Activated CD8-positive, alpha-beta memory T cell treated with anti-CD3 and anti-CD28 coated beads, Interleukin-2, amount 50 U/mL, for 1 hour (primary cell): ENCODE results near the gene SIT1.

Source experiments
- DNase-seq: peaks from one replicate; pipeline ENCODE4 v3.0.0-alpha.2; 2020; ENCODE audit errors: extremely low read depth

The SIT1 gene

GRCh38 chr9:35606138-35606504, 44.6 kb downstream of the SIT1 start:
- no peak for DNase-seq

DNA sequence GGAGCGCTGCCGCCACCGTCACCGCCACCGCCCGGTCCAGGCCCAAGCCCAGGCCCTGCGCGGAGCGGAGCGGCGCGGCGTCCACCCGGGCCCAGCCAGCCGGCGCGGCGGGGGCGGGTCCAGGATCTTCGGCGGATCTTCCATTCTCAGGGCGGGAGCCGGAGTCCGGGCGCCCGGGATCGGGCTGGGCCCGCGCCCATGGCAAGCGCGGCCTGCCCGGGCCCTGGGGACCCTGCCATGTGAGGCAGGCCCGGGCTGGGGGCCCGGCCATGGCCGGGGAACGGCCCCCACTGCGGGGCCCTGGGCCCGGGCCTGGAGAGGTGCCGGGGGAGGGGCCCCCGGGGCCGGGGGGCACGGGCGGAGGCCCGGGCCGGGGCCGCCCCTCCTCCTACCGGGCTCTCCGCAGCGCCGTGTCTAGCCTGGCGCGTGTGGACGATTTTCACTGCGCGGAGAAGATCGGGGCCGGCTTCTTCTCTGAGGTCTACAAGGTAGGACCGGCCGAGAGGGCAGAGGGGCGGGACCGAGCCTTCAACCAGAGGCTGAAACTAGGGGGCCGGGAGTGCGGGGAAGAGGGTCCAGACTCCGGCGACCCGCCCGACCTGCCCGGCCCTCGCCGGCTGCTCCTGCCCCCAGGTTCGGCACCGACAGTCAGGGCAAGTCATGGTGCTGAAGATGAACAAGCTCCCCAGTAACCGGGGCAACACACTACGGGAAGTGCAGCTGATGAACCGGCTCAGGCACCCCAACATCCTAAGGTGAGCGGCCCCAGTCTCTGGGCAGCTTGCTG, 45.2 kb downstream of the SIT1 start:
- DNase-seq = no peak

DNA sequence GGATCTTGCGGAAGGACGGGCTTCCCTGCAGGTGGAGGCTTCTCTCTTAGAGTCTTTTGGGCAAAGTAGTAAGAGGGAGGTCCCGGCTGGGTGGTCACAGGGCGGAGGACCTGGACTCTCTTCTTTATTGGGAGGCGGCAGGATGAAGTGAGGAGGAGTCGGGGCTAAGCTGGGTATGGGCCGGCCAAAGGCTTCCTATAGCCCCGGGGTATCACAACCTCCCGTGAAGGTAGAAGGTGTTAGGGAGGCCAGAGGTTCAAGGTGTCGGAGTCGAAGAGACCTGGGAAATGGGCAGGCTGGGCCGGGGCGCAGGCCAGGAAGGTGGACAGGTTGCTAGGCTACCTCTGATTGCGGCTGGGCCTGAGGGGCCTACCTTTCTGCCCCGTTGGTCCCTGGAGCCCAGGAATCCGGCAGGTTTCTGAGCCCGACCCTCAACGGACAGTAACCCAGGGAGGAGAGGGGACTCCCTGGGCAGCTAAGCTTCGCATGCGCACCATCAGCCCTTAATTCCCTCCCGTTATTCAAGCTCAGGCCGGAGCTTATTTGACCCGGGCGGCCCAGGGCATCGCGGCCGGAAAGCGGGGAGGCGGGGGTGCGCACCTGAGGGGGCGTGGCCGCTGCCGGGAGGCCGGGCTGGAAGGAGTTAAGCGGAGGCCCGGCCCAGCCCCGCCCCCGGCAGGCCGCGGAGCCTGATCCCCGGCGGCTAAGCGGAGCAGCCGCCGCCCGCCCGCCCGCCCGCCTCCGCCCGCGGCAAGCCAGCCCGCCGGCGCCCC, 46.0 kb downstream of the SIT1 start, which contains the start of gene TESK1:
TESK1 (plus strand) TSS at position 685 of the 773 bp plus-strand sequence. CDS start 358 bp downstream, outside the sequence.
- peak; percentile 47 for DNase-seq

DNA sequence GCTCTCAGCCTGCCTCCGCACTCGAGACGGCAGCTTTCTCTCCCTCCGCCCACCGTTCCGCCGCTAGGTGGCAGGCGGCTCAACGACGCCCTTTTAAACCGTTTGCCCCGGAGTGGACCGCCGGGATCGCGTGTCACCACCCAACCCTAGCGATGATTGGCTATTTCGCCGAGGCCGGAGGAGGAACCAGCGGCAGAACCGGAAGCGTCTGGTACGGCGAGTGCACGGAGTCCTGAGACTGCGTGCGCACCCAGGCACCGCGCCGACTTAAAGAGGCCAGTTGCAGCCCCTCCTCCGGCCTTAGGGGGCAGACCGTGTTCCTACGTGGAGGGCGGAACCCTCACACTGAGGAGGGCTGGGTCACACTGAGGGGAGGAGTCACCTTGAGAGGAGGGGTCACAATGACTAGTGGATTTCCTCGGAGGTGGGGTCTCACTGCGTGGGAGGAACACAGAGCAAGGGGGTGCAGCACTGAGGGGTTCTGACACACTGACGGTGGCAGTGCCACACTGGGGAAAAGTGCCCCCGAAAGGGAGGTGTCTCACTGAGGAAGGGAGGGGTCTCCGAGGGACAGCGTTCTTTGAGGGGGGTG, 46.6 kb downstream of the SIT1 start:
- peak; percentile 99 for DNase-seq

GRCh38 chr9:35603506-35603985, 47.2 kb downstream of the SIT1 start:
- DNase-seq = no peak

DNA sequence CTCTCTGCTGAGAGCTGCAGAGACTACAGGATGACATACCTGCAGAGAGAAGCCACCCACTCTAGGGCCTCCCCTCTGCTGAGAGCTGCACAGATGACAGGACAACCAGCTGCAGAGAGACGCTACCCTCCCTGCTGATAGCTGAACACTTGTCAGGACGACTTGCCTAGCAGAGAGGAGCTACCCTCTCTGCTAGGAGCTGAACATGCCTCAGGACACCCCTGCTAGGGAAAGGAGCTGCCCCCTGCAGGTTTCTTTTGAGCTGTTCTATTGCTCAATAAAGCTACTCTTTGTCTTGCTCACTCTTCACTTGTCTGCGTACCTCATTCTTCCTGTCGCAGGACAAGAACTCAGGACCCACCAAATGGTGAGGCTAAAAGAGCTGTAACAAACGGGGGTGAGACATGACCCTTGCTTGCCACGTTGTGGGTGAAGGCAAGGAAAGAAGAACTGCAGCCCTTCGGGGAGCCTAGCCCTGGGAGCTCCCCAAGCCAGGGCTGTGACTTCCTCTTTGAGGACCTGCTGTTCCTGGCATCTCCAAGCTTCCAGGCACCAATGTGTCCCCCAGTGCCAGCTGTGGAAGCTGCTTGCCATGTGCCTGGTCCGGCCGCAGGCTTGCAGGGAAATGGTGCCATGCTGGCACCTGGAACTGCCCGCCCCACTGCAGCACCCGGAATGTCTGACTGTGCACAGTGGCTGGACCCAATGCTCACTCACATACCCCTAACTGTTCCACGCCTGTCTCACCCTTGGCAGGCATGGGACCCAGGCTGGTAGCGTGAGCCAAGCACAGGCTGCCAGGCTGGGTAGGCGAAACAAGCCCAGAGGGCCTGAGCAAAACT, 50.7 kb downstream of the SIT1 start:
- DNase-seq = no peak
